Measurements from ENCODE around the gene DYRK1A. TPM values are rescaled to one million over a fixed set of nuclear protein-coding genes. Genes with fewer than 3 reads are reported as not detected.

Gene DYRK1A
- total RNA-seq, 3 donors from 2014 or later: 53.8 to 60.1 (median 56.1) TPM

GRCh38 chr21:37568916-37569315 lies 202.3 kb downstream of the DYRK1A start:
- no peak overlapping the region for H3K4me3 Mint-ChIP-seq
- peaks cover 17% of the 10 kb centered on the region for H3K4me1 Mint-ChIP-seq (ENCODE audit: low read depth)

GRCh38 chr21:37571442-37571841 lies 204.9 kb downstream of the DYRK1A start:
- ATAC-seq (no peak), DNase-seq (no peak)
- Mint-ChIP-seq H3K36me3 (ENCODE audit: insufficient read depth) (no peaks in the 10 kb centered on the region), H3K27me3 (ENCODE audit: low read depth) (peaks cover 10% of the 10 kb centered on the region), H3K4me3 (no peak overlapping the region), H3K9me3 (no peaks in the 10 kb centered on the region), H3K4me1 (ENCODE audit: low read depth) (no peaks in the 10 kb centered on the region)

More at GRCh38 chr21:37568916-37569315, 202.3 kb downstream of the DYRK1A start:
- H3K9me3 Mint-ChIP-seq: no peaks in the 10 kb centered on the region
- no peak for DNase-seq
- H3K27me3 Mint-ChIP-seq (ENCODE audit: low read depth): peaks cover 5% of the 10 kb centered on the region
- no peak for ATAC-seq
- H3K36me3 Mint-ChIP-seq (ENCODE audit: insufficient read depth): no peaks in the 10 kb centered on the region

DNA sequence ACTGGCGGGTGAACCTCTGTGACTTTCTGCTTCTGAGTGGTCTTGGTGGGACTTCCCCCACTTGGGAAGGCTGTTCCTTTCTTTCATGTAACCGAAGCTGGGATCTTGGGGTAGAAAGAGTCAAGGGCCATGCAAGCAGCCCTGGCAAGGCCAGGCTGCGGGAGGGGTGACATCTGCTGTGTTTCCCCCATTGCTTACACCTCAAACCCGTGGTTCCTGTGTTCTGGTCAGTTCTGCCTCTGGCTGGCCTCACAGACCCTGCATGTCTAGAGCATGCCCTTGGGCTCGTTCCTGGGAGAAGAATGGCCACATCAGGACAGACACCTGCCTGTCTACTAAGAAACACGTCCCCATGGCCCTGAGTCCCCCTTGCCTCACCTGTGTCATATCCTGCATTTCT lies 207.7 kb downstream of the DYRK1A start:
- Mint-ChIP-seq H3K36me3 (ENCODE audit: insufficient read depth) (no peaks in the 10 kb centered on the region), H3K27me3 (ENCODE audit: low read depth) (peaks cover 13% of the 10 kb centered on the region), H3K9me3 (peaks cover 15% of the 10 kb centered on the region), H3K4me3 (no peak overlapping the region), H3K4me1 (ENCODE audit: low read depth) (no peaks in the 10 kb centered on the region)
- DNase-seq (no peak), ATAC-seq (no peak)

GRCh38 chr21:37574751-37575150 lies 208.2 kb downstream of the DYRK1A start:
- no peaks in the 10 kb centered on the region for H3K4me1 Mint-ChIP-seq (ENCODE audit: low read depth)
- ATAC-seq (no peak), DNase-seq (no peak)
- H3K27me3 Mint-ChIP-seq (ENCODE audit: low read depth): peaks cover 13% of the 10 kb centered on the region
- H3K36me3 Mint-ChIP-seq (ENCODE audit: insufficient read depth): no peaks in the 10 kb centered on the region
- peaks cover 19% of the 10 kb centered on the region for H3K9me3 Mint-ChIP-seq
- no peak overlapping the region for H3K4me3 Mint-ChIP-seq

DNA sequence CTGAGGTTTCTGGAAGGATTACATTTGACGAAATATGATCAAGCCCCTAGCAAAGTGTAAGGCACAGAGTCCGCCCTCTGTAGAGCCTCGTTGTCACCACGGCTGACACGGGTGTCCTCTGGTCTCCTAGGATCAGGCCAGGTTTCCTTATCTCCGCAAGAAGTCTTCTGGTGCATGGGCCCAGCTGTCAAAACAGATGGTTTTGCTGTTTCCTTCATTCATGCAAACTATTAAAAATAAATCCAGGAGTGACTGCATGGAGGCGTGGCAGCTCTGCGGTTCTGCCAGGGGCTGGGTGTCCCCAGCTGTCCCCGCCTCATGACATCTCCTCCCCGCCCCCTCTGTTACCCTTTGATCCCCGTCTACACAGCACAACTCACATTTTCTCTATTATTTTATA lies 209.0 kb downstream of the DYRK1A start:
- Mint-ChIP-seq H3K36me3 (ENCODE audit: insufficient read depth) (no peaks in the 10 kb centered on the region), H3K27me3 (ENCODE audit: low read depth) (peaks cover 12% of the 10 kb centered on the region), H3K4me1 (ENCODE audit: low read depth) (no peaks in the 10 kb centered on the region), H3K9me3 (peaks cover 20% of the 10 kb centered on the region), H3K4me3 (no peak overlapping the region)
- DNase-seq (no peak), ATAC-seq (no peak)

Other genes with a start within 250 kb of the DYRK1A start
- gene VPS26C, start 99.4 kb upstream of the DYRK1A start, total RNA-seq: 10 to 100 TPM; 35.7 to 48.2 (median 44.6) TPM

Data from activated T-cell treated with anti-CD3 and anti-CD28 coated beads, Interleukin-2, amount 50 U/mL, for 4 hours (primary cell).